ENCODE results near the gene VLDLR. TPM values are rescaled to one million over a fixed set of nuclear protein-coding genes. Genes with fewer than 3 reads are reported as not detected.

Gene VLDLR
- total and polyA plus RNA-seq, 2 of the 8 experiments (the other 6 are each of a cell fraction or from before 2014, with no cell fraction given): 24.2 to 49.1 TPM

- H3K56ac ChIP-seq (replicated peaks; ENCODE audit: insufficient read length, low read depth, low read length): no peak overlapping the region
- no peaks in the 10 kb centered on the region for H3K9me3 ChIP-seq (ENCODE audit: insufficient read depth in 2 of 2, low read depth in 1 of 2, low read length in 1 of 2)
- no peak overlapping the region for H4K5ac ChIP-seq (ENCODE audit: insufficient read length, low read depth, low read length)
- FAIRE-seq: no peak
- H3K4me1 ChIP-seq (replicated peaks in 1 of 4; ENCODE audit: control insufficient read depth in 3 of 4, insufficient read depth in 4 of 4, low read length in 3 of 4): peaks cover 0 to 2% (median 0%) of the 10 kb centered on the region in 4 experiments; a peak in 1 of 7 replicates
- H4K20me1 ChIP-seq (replicated peaks in 1 of 2; ENCODE audit: control insufficient read depth in 1 of 2, insufficient read depth in 2 of 2, low read length in 2 of 2): no peaks in the 10 kb centered on the region
- no peak overlapping the region for H3K4me3 ChIP-seq (ENCODE audit: extremely low read depth in 1 of 4, insufficient read depth in 2 of 4, low read depth in 3 of 4, low read length in 4 of 4)
- H3K4me2 ChIP-seq (ENCODE audit: insufficient read depth in 1 of 2, low read depth in 2 of 2, low read length in 2 of 2): no peak overlapping the region
- no peak overlapping the region for H2AFZ ChIP-seq (ENCODE audit: low read length)
- H4K91ac ChIP-seq (replicated peaks; ENCODE audit: insufficient read length, low read length): no peak overlapping the region
- no peak for DNase-seq (ENCODE audit: low read depth in 1 of 2, low spot score in 2 of 2)
- no peak overlapping the region for H2BK15ac ChIP-seq (ENCODE audit: low read length)
- H3K18ac ChIP-seq (ENCODE audit: extremely low read depth, low read length): no peak overlapping the region
- no peak overlapping the region for H3K14ac ChIP-seq (ENCODE audit: insufficient read length)
- H3K79me1 ChIP-seq (ENCODE audit: low read depth, low read length): no peaks in the 10 kb centered on the region
- H3K27ac ChIP-seq (ENCODE audit: low read depth, low read length): no peak overlapping the region
- H3K23ac ChIP-seq (ENCODE audit: insufficient read length): no peak overlapping the region
- H3K9ac ChIP-seq (replicated peaks in 1 of 4; ENCODE audit: extremely low read depth in 1 of 4, low read depth in 3 of 4, low read length in 3 of 4): no peak overlapping the region
- H3K4ac ChIP-seq (replicated peaks; ENCODE audit: insufficient read length, low read depth, low read length): no peak overlapping the region
- H3K27me3 ChIP-seq (replicated peaks in 1 of 4; ENCODE audit: control insufficient read depth in 3 of 4, extremely low read depth in 1 of 4, insufficient read depth in 3 of 4, low read length in 3 of 4): no peaks in the 10 kb centered on the region
- POLR2A ChIA-PET (ENCODE audit: partially characterized antibody): no interaction called here
- CTCF ChIA-PET (ENCODE audit: partially characterized antibody): no interaction called here
- no peak overlapping the region for H2BK20ac ChIP-seq (ENCODE audit: low read length)
- H3K23me2 ChIP-seq (ENCODE audit: low read depth, low read length): no peaks in the 10 kb centered on the region
- no peak overlapping the region for H2BK120ac ChIP-seq (replicated peaks; ENCODE audit: low read depth, low read length)
- H2BK5ac ChIP-seq (ENCODE audit: low read depth, low read length): no peak overlapping the region
- H4K8ac ChIP-seq (ENCODE audit: extremely low read depth, insufficient read depth, low read length): no peak overlapping the region
- no peaks in the 10 kb centered on the region for H3K79me2 ChIP-seq (ENCODE audit: control insufficient read depth in 1 of 2, insufficient read depth in 2 of 2, low read length in 2 of 2)
- H3K36me3 ChIP-seq (ENCODE audit: control insufficient read depth in 2 of 4, insufficient read depth in 4 of 4, low read length in 3 of 4): no peaks in the 10 kb centered on the region
- H2BK12ac ChIP-seq (ENCODE audit: low read depth, low read length): no peak overlapping the region
- 100% methylated on average over 1 of the region's 1 CpG; no CpG with 5 or more reads in 1 of the 2 experiments for WGBS, 2 experiments (ENCODE audit: extremely low coverage in 1 of 2, insufficient coverage in 1 of 2, insufficient read length in 1 of 2, insufficient replicate concordance in 2 of 2, low coverage in 1 of 2, low lambda C conversion rate in 2 of 2, missing lambda C conversion rate in 1 of 2)
- H2AK5ac ChIP-seq (ENCODE audit: low read depth, low read length): no peak overlapping the region
- no peak for TF ChIP-seq SIRT6 (IDR thresholded peaks at IDR 0.05; ENCODE audit: low read length)
- no peak for TF ChIP-seq POLR2AphosphoS5 (IDR thresholded peaks at IDR 0.05; ENCODE audit: low read depth, low read length)
- no peak for TF ChIP-seq MAX (IDR thresholded peaks at IDR 0.05)
- TF ChIP-seq SRF (IDR thresholded peaks at IDR 0.05; ENCODE audit: low read depth, low read length): no peak
- TF ChIP-seq CBX8 (IDR thresholded peaks at IDR 0.05; ENCODE audit: borderline replicate concordance, low read depth, low read length): no peak
- TF ChIP-seq MAFK (IDR thresholded peaks at IDR 0.05; ENCODE audit: low read depth, low read length): no peak
- no peak for TF ChIP-seq JUN (IDR thresholded peaks at IDR 0.05; ENCODE audit: low read depth, low read length)
- TF ChIP-seq POU5F1 (IDR thresholded peaks at IDR 0.05; ENCODE audit: low read depth, low read length): no peak
- TF ChIP-seq TBP (IDR thresholded peaks at IDR 0.05; ENCODE audit: low read depth, low read length): no peak
- TF ChIP-seq USF2 (IDR thresholded peaks at IDR 0.05; ENCODE audit: low read length): no peak
- TF ChIP-seq, protein P1, sequence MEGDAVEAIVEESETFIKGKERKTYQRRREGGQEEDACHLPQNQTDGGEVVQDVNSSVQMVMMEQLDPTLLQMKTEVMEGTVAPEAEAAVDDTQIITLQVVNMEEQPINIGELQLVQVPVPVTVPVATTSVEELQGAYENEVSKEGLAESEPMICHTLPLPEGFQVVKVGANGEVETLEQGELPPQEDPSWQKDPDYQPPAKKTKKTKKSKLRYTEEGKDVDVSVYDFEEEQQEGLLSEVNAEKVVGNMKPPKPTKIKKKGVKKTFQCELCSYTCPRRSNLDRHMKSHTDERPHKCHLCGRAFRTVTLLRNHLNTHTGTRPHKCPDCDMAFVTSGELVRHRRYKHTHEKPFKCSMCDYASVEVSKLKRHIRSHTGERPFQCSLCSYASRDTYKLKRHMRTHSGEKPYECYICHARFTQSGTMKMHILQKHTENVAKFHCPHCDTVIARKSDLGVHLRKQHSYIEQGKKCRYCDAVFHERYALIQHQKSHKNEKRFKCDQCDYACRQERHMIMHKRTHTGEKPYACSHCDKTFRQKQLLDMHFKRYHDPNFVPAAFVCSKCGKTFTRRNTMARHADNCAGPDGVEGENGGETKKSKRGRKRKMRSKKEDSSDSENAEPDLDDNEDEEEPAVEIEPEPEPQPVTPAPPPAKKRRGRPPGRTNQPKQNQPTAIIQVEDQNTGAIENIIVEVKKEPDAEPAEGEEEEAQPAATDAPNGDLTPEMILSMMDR (IDR thresholded peaks at IDR 0.05; ENCODE audit: control extremely low read depth in 1 of 3, insufficient read depth in 1 of 3, low read depth in 1 of 3, low read length in 3 of 3): no peak
- TF ChIP-seq PHF8 (conservative IDR thresholded peaks at IDR 0.05; ENCODE audit: low read depth, low read length): no peak
These were observed 54.2 kb downstream of the VLDLR start for GRCh38 chr9:2675834-2676233.
